ENCODE data around the gene TCEA3.

Gene TCEA3

GRCh38 chr1:23417570-23417969 is 7.0 kb downstream of the TCEA3 start:
- DNase-seq, result no peak

GRCh38 chr1:23416964-23417363 is 7.6 kb downstream of the TCEA3 start:
- no peak for DNase-seq

DNA sequence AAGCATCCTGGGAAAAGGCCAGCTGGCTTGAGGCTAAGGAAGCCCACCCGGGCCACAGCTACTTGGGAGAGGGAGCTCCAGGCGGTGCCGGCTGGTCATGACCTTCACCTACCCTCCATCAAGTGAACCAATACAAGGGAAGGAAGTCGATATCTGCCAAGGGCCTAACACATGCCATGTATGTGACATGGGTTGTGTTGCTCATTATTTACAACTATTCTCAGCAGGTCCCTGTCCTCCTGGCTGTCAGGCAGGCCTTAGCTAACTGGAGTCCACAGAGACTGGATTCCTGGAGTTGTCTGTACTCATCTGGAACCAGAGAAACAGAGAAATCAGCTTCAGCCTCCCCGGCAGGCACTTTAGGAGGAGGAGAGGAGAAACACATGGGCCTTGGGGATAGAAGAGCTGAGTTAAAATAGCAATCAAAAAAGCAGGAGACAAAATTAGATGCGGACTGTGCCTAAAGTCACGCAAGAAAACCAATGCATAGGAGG is 15.7 kb downstream of the TCEA3 start:
- no peak for DNase-seq

DNA sequence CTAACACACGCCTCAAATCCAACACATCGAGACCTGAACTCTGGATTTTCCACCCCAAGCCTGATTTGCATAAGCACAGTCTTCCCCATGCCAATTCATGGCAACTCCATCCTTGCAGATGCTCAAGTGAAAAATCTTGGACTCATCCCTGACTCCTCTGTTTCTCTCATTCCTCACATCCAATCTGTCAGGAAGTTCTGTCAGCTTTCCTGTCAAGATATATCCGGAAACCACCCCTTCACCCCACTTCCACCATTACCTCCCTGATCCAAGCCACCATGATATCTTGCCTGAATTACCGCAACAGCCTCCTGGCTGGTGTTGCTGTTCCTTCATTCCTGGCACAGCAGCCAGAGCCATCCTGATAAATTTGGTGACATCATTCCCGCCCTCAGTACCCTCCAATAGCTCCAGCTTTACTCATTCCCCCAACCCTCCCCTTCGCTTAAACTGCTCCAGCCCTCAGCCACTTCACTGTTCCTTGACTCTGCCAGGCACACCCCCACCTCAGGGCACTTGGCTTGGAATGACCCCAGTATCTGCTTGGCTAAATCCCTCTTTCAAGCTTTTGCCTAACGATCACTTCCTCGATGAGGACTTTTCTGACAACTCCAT is 17.4 kb downstream of the TCEA3 start:
- no peak for DNase-seq

- no peak for DNase-seq
Measured at GRCh38 chr1:23405946-23406345, 18.6 kb downstream of the TCEA3 start.

GRCh38 chr1:23403735-23404486 is 20.6 kb downstream of the TCEA3 start:
- DNase-seq, result peak; percentile 96

- no peak for DNase-seq
Measured at GRCh38 chr1:23403355-23403734, 21.2 kb downstream of the TCEA3 start.

- no peak for DNase-seq
Measured at GRCh38 chr1:23403038-23403336, 21.6 kb downstream of the TCEA3 start.

GRCh38 chr1:23402286-23403037 is 22.1 kb downstream of the TCEA3 start:
- no peak for DNase-seq

DNA sequence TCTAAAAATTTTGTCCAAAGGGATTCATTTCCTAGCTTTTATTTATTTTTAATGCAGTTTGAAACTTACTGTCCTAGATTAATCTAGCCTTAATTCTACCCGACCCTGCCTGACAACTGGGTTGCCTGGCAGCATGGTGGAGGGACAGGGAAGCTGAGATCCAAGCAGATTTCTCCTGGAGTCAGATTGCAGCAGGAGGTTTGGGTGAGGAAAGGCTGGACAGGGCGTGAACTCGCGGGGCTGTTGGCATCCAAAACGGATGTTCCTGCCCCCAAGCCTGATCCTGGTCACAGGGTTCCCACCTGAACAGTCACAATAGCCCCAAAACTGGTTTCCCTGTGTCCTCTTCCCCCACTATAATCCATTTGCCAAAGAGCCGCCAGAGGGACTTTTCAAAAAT is 23.2 kb downstream of the TCEA3 start:
- DNase-seq, result no peak

GRCh38 chr1:23400324-23401114 is 24.0 kb downstream of the TCEA3 start:
- no peak for DNase-seq

DNA sequence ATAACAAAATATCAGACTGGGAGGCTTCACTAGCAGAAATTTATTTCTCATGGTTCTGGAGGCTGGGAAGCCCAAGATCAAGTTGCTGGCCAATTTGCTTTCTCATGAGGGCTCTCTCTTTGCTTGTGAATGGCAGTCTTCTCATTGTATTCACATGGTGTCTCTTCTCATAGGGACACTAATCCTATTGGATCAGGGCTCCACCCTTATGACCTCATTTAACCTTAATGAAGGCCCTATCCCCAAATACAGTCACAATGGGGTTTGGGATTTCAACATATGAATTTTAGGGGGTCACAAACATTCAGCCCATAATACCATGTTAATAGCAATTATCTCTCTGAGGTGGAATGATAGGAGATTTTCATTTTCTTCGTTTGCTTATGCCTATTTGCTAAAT is 25.3 kb downstream of the TCEA3 start:
- no peak for DNase-seq

- DNase-seq, result no peak
Measured at GRCh38 chr1:23397908-23398307, 26.6 kb downstream of the TCEA3 start.

DNA sequence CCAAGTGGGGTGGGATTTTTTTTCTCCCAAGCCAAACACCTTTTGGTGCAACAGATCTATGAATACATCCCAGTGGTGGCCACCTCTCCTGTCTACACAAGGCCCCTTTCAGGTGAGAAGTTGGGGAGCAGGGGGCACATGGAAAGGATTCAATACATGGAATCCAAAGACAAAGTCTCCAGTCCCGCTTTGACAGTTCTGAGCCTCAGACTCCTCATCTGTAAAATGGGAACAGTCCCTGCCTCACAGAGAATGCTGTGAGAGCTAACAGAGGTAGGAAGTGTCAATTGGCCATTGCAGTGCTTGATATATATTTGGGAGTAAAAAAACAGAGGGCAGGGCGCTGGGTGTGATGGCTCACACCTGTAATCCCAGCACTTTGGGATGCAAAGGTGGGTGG is 28.2 kb downstream of the TCEA3 start:
- DNase-seq, result no peak

- DNase-seq, result no peak
Measured at GRCh38 chr1:23395849-23396248, 28.7 kb downstream of the TCEA3 start.

DNA sequence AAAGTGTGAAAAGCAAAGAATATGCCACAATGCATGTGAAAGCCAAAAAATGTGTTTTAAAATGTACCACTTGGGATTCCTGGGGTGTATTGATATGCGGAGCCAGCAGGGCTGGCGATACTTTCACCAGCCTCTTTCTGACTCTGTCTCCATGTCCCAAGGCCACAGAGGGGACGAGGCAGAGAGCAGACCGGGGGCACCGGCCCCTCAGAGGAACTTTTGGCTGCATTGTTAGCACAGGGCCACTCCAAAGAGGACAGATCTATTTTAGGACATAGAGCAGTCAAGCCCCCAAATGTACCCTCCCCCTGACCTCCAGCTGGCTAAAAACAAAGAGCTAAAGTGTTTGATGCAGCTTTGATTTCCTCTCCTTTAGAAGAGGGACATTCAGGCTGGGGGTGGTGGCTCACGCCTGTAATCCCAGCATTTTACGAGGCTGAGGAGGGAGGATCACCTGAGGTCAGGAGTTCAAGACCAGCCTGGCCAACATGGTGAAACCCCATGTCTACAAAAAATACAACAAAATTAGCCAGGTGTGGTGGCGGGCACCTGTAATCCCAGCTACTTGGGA is 29.3 kb downstream of the TCEA3 start:
- no peak for DNase-seq

GRCh38 chr1:23394684-23395083 is 29.9 kb downstream of the TCEA3 start:
- no peak for DNase-seq

DNA sequence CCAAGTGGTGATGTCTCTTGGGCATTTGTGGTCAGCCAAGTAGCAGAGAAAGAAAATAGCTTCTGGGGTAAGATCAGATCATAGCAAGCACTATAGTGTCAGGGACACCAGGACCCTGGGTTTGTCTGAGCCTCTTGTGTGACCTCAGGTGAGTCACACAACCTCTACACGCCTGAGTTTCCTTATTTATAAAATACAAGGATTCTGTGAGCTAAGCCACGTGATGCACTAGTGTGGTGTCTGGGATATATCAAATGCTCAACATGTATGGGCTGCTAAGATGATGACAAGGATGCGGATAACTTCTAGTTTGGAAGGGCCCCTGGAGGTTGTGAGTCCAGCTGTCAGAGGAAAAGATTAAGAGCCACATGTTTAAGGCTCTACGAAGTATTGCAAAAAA is 30.4 kb downstream of the TCEA3 start:
- no peak for DNase-seq

- no peak for DNase-seq
Measured at GRCh38 chr1:23393706-23394105, 30.8 kb downstream of the TCEA3 start.

- no peak for DNase-seq
Measured at GRCh38 chr1:23392125-23392855, 32.3 kb downstream of the TCEA3 start.

- DNase-seq, result no peak
Measured at GRCh38 chr1:23389837-23390321, 34.7 kb downstream of the TCEA3 start.

DNA sequence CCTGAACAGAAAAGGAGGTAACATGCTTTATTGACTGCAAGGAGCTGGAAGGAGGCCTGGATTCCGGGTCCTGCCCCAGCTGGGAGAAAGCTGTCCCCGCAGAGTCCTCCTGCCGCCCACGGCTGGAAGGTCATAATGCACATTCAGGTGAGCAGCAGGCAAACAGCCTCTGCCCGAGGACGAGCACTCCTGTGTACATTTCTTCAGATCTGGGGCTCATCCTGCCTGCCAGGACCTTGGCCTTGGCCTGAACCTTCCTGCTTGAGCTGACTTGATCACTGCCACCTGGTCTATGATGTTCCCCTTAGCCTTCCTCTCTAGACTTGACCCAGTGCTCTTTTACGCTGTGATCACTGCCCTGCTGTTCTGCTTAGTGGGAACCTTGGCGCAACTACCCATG is 37.1 kb downstream of the TCEA3 start:
- DNase-seq, result no peak
